IPS-11a (cell line): ENCODE data around the gene MTAP.

Experiments used
- H3K4me3 ChIP-seq: one replicate; pipeline ENCODE4 v1.5.1; 2013; ENCODE audit warnings: low read depth, low read length, control low read depth

MTAP gene

GRCh38 chr9:21804331-21804730 lies 1.9 kb downstream of the MTAP start:
- H3K4me3 ChIP-seq, result peak overlapping the region; percentile 86

- no peak overlapping the region for H3K4me3 ChIP-seq
Measured at GRCh38 chr9:21804791-21805190, 2.4 kb downstream of the MTAP start.

GRCh38 chr9:21806644-21807043 lies 4.2 kb downstream of the MTAP start:
- no peak overlapping the region for H3K4me3 ChIP-seq

GRCh38 chr9:21810388-21810787 lies 8.0 kb downstream of the MTAP start:
- H3K4me3 ChIP-seq, result no peak overlapping the region

GRCh38 chr9:21810881-21811280 lies 8.4 kb downstream of the MTAP start:
- H3K4me3 ChIP-seq, result no peak overlapping the region

GRCh38 chr9:21811914-21812313 lies 9.5 kb downstream of the MTAP start:
- H3K4me3 ChIP-seq, result no peak overlapping the region

GRCh38 chr9:21812415-21812814 lies 10.0 kb downstream of the MTAP start:
- no peak overlapping the region for H3K4me3 ChIP-seq

- H3K4me3 ChIP-seq, result no peak overlapping the region
Measured at GRCh38 chr9:21812946-21813568, 10.6 kb downstream of the MTAP start.

GRCh38 chr9:21813575-21814473 lies 11.4 kb downstream of the MTAP start:
- no peak overlapping the region for H3K4me3 ChIP-seq

GRCh38 chr9:21815643-21816042 lies 13.2 kb downstream of the MTAP start:
- H3K4me3 ChIP-seq, result no peak overlapping the region

GRCh38 chr9:21817176-21817575 lies 14.7 kb downstream of the MTAP start:
- H3K4me3 ChIP-seq, result no peak overlapping the region

GRCh38 chr9:21825637-21826036 lies 23.2 kb downstream of the MTAP start:
- no peak overlapping the region for H3K4me3 ChIP-seq

GRCh38 chr9:21828853-21829410 lies 26.5 kb downstream of the MTAP start:
- no peak overlapping the region for H3K4me3 ChIP-seq

- no peak overlapping the region for H3K4me3 ChIP-seq
Measured at GRCh38 chr9:21830589-21830988, 28.2 kb downstream of the MTAP start.

- H3K4me3 ChIP-seq, result no peak overlapping the region
Measured at GRCh38 chr9:21831841-21832509, 29.5 kb downstream of the MTAP start.

- H3K4me3 ChIP-seq, result no peak overlapping the region
Measured at GRCh38 chr9:21833090-21833801, 30.8 kb downstream of the MTAP start.

GRCh38 chr9:21835121-21835520 lies 32.7 kb downstream of the MTAP start:
- no peak overlapping the region for H3K4me3 ChIP-seq

GRCh38 chr9:21836437-21837161 lies 34.2 kb downstream of the MTAP start:
- no peak overlapping the region for H3K4me3 ChIP-seq

GRCh38 chr9:21837501-21837900 lies 35.1 kb downstream of the MTAP start:
- H3K4me3 ChIP-seq, result no peak overlapping the region

- H3K4me3 ChIP-seq, result no peak overlapping the region
Measured at GRCh38 chr9:21840647-21841046, 38.2 kb downstream of the MTAP start.
